Measurements from ENCODE around the gene IDUA. TPM values are rescaled to one million over a fixed set of nuclear protein-coding genes. Genes with fewer than 3 reads are reported as not detected.

The IDUA gene
- total and polyA plus RNA-seq, 4 donors = 3.0 to 4.5 (median 3.8) TPM

DNA sequence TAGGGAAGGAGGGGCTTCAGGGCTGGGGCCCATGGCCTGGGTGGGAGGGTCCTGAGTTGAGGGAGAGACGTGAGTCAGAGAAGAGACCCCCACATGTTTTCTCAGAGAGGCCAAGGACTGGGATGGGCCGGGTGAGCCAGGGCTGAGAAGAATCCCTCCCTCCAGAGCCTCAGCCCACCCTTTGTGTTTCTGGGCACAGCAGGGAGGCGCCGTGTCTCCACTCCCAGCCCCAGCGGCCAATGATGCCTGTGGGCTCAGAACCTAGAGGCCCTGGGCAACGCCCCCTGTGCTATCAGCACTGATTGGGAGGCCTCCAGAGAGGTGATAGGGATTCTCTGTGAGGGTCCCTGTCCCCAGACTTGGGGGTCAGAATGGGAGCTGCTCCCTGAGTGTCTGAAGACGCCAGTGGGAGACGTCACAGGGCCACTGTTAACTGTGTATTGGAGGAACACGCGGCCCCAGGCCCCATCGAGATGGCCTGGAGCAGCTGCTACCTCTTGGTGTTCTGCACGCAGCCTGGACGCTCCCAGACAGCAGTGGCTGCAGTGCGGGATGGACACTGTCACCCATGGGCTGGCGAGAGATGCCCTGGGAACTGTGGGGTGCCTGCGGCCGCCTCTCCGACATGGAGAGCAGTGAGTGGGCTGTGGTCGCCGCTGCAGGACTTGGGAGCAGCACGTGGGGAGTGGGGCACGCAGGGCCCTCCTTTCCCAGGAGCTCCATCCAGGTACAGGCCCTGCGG is 33.1 kb downstream of the IDUA start:
- no peak for DNase-seq (ENCODE audit: low spot score)

DNA sequence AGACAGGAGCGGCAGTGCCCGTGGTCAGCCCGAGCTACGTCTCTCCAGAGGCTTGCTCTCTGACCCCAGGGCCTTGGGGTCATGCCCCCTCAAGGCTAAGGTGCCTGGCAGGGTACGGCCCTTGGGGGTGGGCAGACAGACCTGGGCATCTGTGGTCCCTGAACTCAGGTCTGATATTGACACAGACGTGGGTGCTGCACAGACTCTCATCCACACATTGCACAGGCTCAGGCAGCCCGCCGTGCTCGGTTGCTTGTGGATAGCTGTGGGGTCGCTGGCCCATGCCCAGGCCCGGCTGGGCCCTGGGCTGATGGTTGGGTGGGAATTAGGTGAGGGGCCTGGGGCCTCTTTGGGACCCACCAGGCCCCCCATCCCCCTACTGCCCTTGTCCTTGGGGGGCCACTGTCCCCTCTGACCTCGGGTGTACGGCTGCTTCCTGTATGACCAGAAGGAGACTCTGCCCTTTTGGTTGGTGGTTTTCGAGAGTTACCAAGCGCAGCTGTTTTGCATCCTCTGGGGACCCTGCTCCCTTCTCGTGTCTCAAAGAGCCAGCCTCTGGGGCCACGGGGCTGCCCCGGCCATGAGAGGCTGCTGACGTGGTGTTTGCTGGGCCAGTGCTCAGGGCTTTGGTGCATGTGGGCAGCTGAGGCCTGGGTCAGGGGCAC is 34.7 kb downstream of the IDUA start:
- Histone ChIP-seq H3K27me3 (ENCODE audit: control insufficient read depth in 4 of 4, insufficient read depth in 4 of 4, low read length in 3 of 4) (no peaks in the 10 kb centered on the region), H3K36me3 (ENCODE audit: control insufficient read depth in 4 of 4, insufficient read depth in 3 of 4, low read depth in 1 of 4, low read length in 3 of 4) (peaks cover 0 to 19% (median 10%) of the 10 kb centered on the region in 4 donors), H3K9me3 (ENCODE audit: control insufficient read depth in 4 of 4, low read length in 3 of 4) (no peaks in the 10 kb centered on the region), H3K4me3 (ENCODE audit: low read depth in 1 of 3, low read length in 3 of 3) (no peak overlapping the region), H3K9ac (ENCODE audit: low read depth in 1 of 2, low read length in 2 of 2) (no peak overlapping the region), H3K4me1 (ENCODE audit: control insufficient read depth in 4 of 4, insufficient read depth in 4 of 4, low read length in 3 of 4) (peaks cover 0 to 4% (median 0%) of the 10 kb centered on the region in 4 donors), H3K27ac (ENCODE audit: low read depth in 1 of 2, low read length in 2 of 2) (no peak overlapping the region)
- TF ChIP-seq, protein P1, sequence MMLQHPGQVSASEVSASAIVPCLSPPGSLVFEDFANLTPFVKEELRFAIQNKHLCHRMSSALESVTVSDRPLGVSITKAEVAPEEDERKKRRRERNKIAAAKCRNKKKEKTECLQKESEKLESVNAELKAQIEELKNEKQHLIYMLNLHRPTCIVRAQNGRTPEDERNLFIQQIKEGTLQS (IDR thresholded peaks at IDR 0.05) = no peak
- TF ChIP-seq FOXA1 (IDR thresholded peaks at IDR 0.05) = no peak
- no peak for TF ChIP-seq GABPA (IDR thresholded peaks at IDR 0.05 in 1 of 2, conservative IDR thresholded peaks at IDR 0.05 in 1 of 2)
- TF ChIP-seq, protein P2, sequence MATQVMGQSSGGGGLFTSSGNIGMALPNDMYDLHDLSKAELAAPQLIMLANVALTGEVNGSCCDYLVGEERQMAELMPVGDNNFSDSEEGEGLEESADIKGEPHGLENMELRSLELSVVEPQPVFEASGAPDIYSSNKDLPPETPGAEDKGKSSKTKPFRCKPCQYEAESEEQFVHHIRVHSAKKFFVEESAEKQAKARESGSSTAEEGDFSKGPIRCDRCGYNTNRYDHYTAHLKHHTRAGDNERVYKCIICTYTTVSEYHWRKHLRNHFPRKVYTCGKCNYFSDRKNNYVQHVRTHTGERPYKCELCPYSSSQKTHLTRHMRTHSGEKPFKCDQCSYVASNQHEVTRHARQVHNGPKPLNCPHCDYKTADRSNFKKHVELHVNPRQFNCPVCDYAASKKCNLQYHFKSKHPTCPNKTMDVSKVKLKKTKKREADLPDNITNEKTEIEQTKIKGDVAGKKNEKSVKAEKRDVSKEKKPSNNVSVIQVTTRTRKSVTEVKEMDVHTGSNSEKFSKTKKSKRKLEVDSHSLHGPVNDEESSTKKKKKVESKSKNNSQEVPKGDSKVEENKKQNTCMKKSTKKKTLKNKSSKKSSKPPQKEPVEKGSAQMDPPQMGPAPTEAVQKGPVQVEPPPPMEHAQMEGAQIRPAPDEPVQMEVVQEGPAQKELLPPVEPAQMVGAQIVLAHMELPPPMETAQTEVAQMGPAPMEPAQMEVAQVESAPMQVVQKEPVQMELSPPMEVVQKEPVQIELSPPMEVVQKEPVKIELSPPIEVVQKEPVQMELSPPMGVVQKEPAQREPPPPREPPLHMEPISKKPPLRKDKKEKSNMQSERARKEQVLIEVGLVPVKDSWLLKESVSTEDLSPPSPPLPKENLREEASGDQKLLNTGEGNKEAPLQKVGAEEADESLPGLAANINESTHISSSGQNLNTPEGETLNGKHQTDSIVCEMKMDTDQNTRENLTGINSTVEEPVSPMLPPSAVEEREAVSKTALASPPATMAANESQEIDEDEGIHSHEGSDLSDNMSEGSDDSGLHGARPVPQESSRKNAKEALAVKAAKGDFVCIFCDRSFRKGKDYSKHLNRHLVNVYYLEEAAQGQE (IDR thresholded peaks at IDR 0.05) = no peak
- no peak for TF ChIP-seq JUND (IDR thresholded peaks at IDR 0.05)
- no peak for TF ChIP-seq RAD21 (IDR thresholded peaks at IDR 0.05)
- TF ChIP-seq RXRA (IDR thresholded peaks at IDR 0.05) = no peak
- no peak for TF ChIP-seq YY1 (IDR thresholded peaks at IDR 0.05)
- no peak for TF ChIP-seq EGR1 (IDR thresholded peaks at IDR 0.05; ENCODE audit: low read depth in 2 of 2)
- no peak for TF ChIP-seq FOXA2 (IDR thresholded peaks at IDR 0.05)
- no peak for TF ChIP-seq NR2F2 (IDR thresholded peaks at IDR 0.05)
- TF ChIP-seq SP1 (IDR thresholded peaks at IDR 0.05) = no peak
- TF ChIP-seq, protein P3, sequence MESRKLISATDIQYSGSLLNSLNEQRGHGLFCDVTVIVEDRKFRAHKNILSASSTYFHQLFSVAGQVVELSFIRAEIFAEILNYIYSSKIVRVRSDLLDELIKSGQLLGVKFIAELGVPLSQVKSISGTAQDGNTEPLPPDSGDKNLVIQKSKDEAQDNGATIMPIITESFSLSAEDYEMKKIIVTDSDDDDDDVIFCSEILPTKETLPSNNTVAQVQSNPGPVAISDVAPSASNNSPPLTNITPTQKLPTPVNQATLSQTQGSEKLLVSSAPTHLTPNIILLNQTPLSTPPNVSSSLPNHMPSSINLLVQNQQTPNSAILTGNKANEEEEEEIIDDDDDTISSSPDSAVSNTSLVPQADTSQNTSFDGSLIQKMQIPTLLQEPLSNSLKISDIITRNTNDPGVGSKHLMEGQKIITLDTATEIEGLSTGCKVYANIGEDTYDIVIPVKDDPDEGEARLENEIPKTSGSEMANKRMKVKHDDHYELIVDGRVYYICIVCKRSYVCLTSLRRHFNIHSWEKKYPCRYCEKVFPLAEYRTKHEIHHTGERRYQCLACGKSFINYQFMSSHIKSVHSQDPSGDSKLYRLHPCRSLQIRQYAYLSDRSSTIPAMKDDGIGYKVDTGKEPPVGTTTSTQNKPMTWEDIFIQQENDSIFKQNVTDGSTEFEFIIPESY (IDR thresholded peaks at IDR 0.05) = no peak
- TF ChIP-seq, protein P4, sequence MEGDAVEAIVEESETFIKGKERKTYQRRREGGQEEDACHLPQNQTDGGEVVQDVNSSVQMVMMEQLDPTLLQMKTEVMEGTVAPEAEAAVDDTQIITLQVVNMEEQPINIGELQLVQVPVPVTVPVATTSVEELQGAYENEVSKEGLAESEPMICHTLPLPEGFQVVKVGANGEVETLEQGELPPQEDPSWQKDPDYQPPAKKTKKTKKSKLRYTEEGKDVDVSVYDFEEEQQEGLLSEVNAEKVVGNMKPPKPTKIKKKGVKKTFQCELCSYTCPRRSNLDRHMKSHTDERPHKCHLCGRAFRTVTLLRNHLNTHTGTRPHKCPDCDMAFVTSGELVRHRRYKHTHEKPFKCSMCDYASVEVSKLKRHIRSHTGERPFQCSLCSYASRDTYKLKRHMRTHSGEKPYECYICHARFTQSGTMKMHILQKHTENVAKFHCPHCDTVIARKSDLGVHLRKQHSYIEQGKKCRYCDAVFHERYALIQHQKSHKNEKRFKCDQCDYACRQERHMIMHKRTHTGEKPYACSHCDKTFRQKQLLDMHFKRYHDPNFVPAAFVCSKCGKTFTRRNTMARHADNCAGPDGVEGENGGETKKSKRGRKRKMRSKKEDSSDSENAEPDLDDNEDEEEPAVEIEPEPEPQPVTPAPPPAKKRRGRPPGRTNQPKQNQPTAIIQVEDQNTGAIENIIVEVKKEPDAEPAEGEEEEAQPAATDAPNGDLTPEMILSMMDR (IDR thresholded peaks at IDR 0.05; ENCODE audit: low read depth, low read length, missing input control) = no peak
- TF ChIP-seq, protein P5, sequence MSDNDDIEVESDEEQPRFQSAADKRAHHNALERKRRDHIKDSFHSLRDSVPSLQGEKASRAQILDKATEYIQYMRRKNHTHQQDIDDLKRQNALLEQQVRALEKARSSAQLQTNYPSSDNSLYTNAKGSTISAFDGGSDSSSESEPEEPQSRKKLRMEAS (IDR thresholded peaks at IDR 0.05) = no peak
- TF ChIP-seq TAF1 (conservative IDR thresholded peaks at IDR 0.05) = no peak
- no peak for TF ChIP-seq HNF4A (conservative IDR thresholded peaks at IDR 0.05)
- TF ChIP-seq HNF4G (IDR thresholded peaks at IDR 0.05) = no peak
- DNase-seq (ENCODE audit: low spot score) = no peak
- WGBS = 88% methylated on average over 19 of the region's 19 CpGs

More for the DNA sequence above, 33.1 kb downstream of the IDUA start:
- peaks cover 0 to 20% (median 3%) of the 10 kb centered on the region in 4 donors for H3K36me3 ChIP-seq (ENCODE audit: control insufficient read depth in 4 of 4, insufficient read depth in 3 of 4, low read depth in 1 of 4, low read length in 3 of 4)
- TF ChIP-seq FOXA1 (IDR thresholded peaks at IDR 0.05) (no peak), FOXA2 (IDR thresholded peaks at IDR 0.05) (no peak)
- no peaks in the 10 kb centered on the region for H3K27me3 ChIP-seq (ENCODE audit: control insufficient read depth in 4 of 4, insufficient read depth in 4 of 4, low read length in 3 of 4)
- no peak overlapping the region for H3K9ac ChIP-seq (ENCODE audit: low read depth in 1 of 2, low read length in 2 of 2)
- no peaks in the 10 kb centered on the region for H3K4me1 ChIP-seq (ENCODE audit: control insufficient read depth in 4 of 4, insufficient read depth in 4 of 4, low read length in 3 of 4)
- H3K4me3 ChIP-seq (ENCODE audit: low read depth in 1 of 3, low read length in 3 of 3) = no peak overlapping the region
- H3K9me3 ChIP-seq (ENCODE audit: control insufficient read depth in 4 of 4, low read length in 3 of 4) = no peaks in the 10 kb centered on the region
- no peak overlapping the region for H3K27ac ChIP-seq (ENCODE audit: low read depth in 1 of 2, low read length in 2 of 2)
- 82% methylated on average over 23 of the region's 23 CpGs for WGBS

All from liver (tissue), 9 donors.